ENCODE measurements around the gene RAI1.

RAI1 gene

DNA sequence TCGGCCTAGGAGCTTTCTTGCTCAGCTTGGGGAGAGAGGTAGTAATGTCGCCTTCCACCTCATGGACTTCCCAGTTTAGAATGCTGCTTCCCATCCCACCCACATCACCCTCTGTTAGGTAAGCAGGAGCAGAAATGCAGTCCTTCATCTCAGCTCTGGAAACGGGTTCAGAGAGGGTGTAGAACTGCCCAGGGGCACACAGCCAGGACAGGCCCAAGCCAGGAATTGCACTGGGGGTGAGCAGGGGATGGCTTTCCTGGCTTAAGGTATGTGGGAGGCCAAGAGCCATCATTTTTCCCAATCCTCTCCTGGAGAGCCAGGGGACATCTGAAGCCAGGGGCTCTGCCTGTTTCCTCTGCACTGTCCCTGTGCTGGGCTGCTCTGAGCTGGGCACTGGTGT, 33.6 kb downstream of the RAI1 start:
- no peak overlapping the region for H3K23ac ChIP-seq (ENCODE audit: low read length)
- no CpG with 5 or more reads among the region's 3 CpGs for WGBS (ENCODE audit: extremely low coverage, insufficient coverage, low lambda C conversion rate)
- no peaks in the 10 kb centered on the region for H3K79me2 ChIP-seq (ENCODE audit: control insufficient read depth, insufficient read depth, low read length)
- no peak overlapping the region for H2BK15ac ChIP-seq (replicated peaks; ENCODE audit: low read depth)
- peaks cover 6% of the 10 kb centered on the region for H3K4me1 ChIP-seq (ENCODE audit: control insufficient read depth, low read depth, low read length)
- no peak overlapping the region for H4K5ac ChIP-seq (ENCODE audit: low read length)
- H4K8ac ChIP-seq (ENCODE audit: low read depth, low read length) = no peak overlapping the region
- H2BK5ac ChIP-seq (ENCODE audit: low read length) = no peak overlapping the region
- DNase-seq = no peak
- H3K36me3 ChIP-seq (ENCODE audit: control insufficient read depth, insufficient read depth, low read length) = no peaks in the 10 kb centered on the region
- H3K9ac ChIP-seq (ENCODE audit: low read length) = no peak overlapping the region
- no peak overlapping the region for H3K4me3 ChIP-seq (ENCODE audit: low read length)
- H2BK120ac ChIP-seq (ENCODE audit: low read depth, low read length) = no peak overlapping the region
- no peak overlapping the region for H3K27ac ChIP-seq (ENCODE audit: low read depth, low read length)
- H2AK5ac ChIP-seq (ENCODE audit: low read length) = no peak overlapping the region
- peaks cover 6% of the 10 kb centered on the region for H3K27me3 ChIP-seq (ENCODE audit: insufficient read depth, low read length, poor library complexity)
- H3K56ac ChIP-seq (ENCODE audit: low read length) = no peak overlapping the region
- H3K4ac ChIP-seq (ENCODE audit: low read depth, low read length) = no peak overlapping the region
- no peak overlapping the region for H3K18ac ChIP-seq (ENCODE audit: low read length)
- H3K79me1 ChIP-seq (ENCODE audit: low read length) = no peaks in the 10 kb centered on the region
- H3K4me2 ChIP-seq (ENCODE audit: low read length) = no peak overlapping the region

DNA sequence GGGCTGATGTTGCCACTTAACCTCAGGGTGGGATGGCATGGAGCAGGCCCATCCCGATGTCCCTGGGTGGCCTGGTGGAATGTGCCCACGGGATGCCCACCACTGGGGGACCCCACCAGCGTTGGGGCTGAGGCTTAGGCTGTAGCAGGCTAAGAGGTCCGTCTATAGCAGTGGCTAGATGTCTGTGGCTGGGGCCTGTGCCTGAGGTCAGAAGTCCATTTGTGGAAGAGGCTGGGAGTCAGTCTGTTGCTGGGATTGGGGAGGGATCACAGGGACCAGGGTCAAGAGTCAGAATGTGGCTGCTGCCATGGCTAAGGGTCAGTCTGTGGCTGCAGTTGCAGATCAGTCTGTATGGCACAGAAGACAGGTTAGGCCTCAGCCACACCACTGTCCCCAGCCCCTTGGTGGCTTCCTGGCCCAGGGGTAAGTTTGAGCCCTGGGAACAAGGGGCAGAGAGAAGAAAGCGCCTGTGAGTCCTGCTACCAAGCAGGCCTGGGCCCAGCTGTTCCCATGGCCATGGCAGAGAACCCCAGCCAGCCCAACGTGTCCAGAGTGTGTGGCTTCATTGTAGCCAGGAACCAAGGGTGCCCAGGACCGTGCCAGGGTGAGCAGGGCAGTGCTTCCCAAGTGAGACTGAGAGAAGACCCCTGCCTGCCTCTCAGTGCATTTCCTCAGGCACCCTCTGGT, 35.7 kb downstream of the RAI1 start:
- H2BK15ac ChIP-seq (replicated peaks; ENCODE audit: low read depth) = no peak overlapping the region
- H3K36me3 ChIP-seq (ENCODE audit: control insufficient read depth, insufficient read depth, low read length) = no peaks in the 10 kb centered on the region
- H2AK5ac ChIP-seq (ENCODE audit: low read length) = no peak overlapping the region
- WGBS (ENCODE audit: extremely low coverage, insufficient coverage, low lambda C conversion rate) = no CpG with 5 or more reads among the region's 7 CpGs
- peaks cover 27% of the 10 kb centered on the region for H3K27me3 ChIP-seq (ENCODE audit: insufficient read depth, low read length, poor library complexity)
- no peak overlapping the region for H2BK120ac ChIP-seq (ENCODE audit: low read depth, low read length)
- no peak overlapping the region for H2BK5ac ChIP-seq (ENCODE audit: low read length)
- H3K79me2 ChIP-seq (ENCODE audit: control insufficient read depth, insufficient read depth, low read length) = no peaks in the 10 kb centered on the region
- no peak overlapping the region for H3K18ac ChIP-seq (ENCODE audit: low read length)
- H3K4me1 ChIP-seq (ENCODE audit: control insufficient read depth, low read depth, low read length) = no peaks in the 10 kb centered on the region
- no peak overlapping the region for H3K56ac ChIP-seq (ENCODE audit: low read length)
- no peak overlapping the region for H3K4me2 ChIP-seq (ENCODE audit: low read length)
- H3K23ac ChIP-seq (ENCODE audit: low read length) = no peak overlapping the region
- no peak overlapping the region for H3K4ac ChIP-seq (ENCODE audit: low read depth, low read length)
- no peak overlapping the region for H4K8ac ChIP-seq (ENCODE audit: low read depth, low read length)
- no peak overlapping the region for H4K5ac ChIP-seq (ENCODE audit: low read length)
- H3K27ac ChIP-seq (ENCODE audit: low read depth, low read length) = no peak overlapping the region
- DNase-seq = no peak
- no peak overlapping the region for H3K4me3 ChIP-seq (ENCODE audit: low read length)
- H3K9ac ChIP-seq (ENCODE audit: low read length) = no peak overlapping the region
- H3K79me1 ChIP-seq (ENCODE audit: low read length) = no peaks in the 10 kb centered on the region

DNA sequence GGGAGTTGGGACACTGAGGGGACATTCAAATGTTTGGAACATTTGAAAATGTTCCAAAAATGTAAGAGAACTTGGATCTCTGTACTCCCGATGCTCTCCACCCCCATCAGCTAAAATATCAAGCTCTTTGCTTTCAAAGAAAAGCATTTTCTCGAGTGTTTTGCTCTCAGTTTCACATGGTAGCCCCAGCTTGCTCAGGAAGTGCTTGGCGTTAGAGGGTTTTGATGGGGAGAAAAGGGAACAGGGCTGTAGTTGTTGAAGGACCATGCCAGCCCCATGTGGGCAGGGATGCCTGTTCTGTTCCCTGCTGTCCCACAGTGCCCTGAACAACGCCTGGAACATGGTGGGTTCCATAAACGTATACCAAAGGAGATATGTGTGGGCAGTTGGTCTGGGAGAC, 37.0 kb downstream of the RAI1 start:
- Histone ChIP-seq H3K27me3 (ENCODE audit: insufficient read depth, low read length, poor library complexity) (peaks cover 37% of the 10 kb centered on the region), H3K27ac (ENCODE audit: low read depth, low read length) (no peak overlapping the region), H3K4me2 (ENCODE audit: low read length) (no peak overlapping the region), H3K9ac (ENCODE audit: low read length) (no peak overlapping the region), H2AK5ac (ENCODE audit: low read length) (no peak overlapping the region), H3K79me2 (ENCODE audit: control insufficient read depth, insufficient read depth, low read length) (no peaks in the 10 kb centered on the region), H2BK120ac (ENCODE audit: low read depth, low read length) (no peak overlapping the region), H3K56ac (ENCODE audit: low read length) (no peak overlapping the region), H4K5ac (ENCODE audit: low read length) (no peak overlapping the region), H3K36me3 (ENCODE audit: control insufficient read depth, insufficient read depth, low read length) (no peaks in the 10 kb centered on the region), H3K79me1 (ENCODE audit: low read length) (no peaks in the 10 kb centered on the region), H3K18ac (ENCODE audit: low read length) (no peak overlapping the region), H3K4me3 (ENCODE audit: low read length) (no peak overlapping the region), H4K8ac (ENCODE audit: low read depth, low read length) (no peak overlapping the region), H2BK5ac (ENCODE audit: low read length) (no peak overlapping the region), H3K23ac (ENCODE audit: low read length) (no peak overlapping the region), H3K4me1 (ENCODE audit: control insufficient read depth, low read depth, low read length) (peaks cover 4% of the 10 kb centered on the region), H3K4ac (ENCODE audit: low read depth, low read length) (no peak overlapping the region), H2BK15ac (replicated peaks; ENCODE audit: low read depth) (no peak overlapping the region)
- no CpG with 5 or more reads among the region's 5 CpGs for WGBS (ENCODE audit: extremely low coverage, insufficient coverage, low lambda C conversion rate)
- no peak for DNase-seq

DNA sequence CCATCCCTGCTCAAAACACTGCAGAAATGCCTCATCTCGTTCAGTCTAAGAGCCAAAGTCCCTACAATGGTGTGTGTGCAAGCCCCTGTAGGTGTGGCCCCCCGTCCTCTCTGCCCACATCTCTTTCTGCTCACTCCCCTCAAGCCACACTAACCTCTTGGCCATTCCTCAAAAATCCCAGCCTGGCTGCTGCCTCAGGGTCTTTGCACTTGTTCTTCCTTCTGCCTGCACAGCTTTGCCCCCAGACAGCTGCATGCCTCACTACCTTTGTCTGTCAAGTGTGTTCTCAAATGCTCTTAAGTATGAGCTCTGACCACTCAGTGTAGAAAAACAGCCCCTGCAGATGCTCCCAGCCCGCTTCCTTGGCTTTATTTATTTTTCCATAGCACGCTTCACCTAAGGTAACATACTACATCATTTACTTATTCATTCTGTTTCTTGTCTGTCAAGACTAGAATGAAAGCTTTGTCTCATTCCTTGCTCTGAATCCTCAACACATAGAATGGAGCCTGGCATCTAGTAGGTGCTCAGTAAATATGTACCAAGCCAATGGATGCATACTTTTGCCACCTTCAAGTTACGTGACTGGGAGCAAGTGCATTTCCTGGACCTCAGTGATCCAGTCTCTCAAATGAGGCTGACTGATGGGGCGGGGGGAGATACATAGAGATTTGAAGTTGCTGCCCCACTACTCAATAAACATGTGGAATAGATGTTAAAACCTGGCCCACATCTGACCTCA, 38.1 kb downstream of the RAI1 start:
- Histone ChIP-seq H3K4me2 (ENCODE audit: low read length) (no peak overlapping the region), H2BK120ac (ENCODE audit: low read depth, low read length) (no peak overlapping the region), H3K4ac (ENCODE audit: low read depth, low read length) (no peak overlapping the region), H4K5ac (ENCODE audit: low read length) (no peak overlapping the region), H3K79me2 (ENCODE audit: control insufficient read depth, insufficient read depth, low read length) (no peaks in the 10 kb centered on the region), H2BK15ac (replicated peaks; ENCODE audit: low read depth) (no peak overlapping the region), H3K23ac (ENCODE audit: low read length) (no peak overlapping the region), H3K79me1 (ENCODE audit: low read length) (no peaks in the 10 kb centered on the region), H2BK5ac (ENCODE audit: low read length) (no peak overlapping the region), H3K56ac (ENCODE audit: low read length) (no peak overlapping the region), H3K27ac (ENCODE audit: low read depth, low read length) (no peak overlapping the region), H3K4me3 (ENCODE audit: low read length) (no peak overlapping the region), H4K8ac (ENCODE audit: low read depth, low read length) (no peak overlapping the region), H2AK5ac (ENCODE audit: low read length) (no peak overlapping the region), H3K27me3 (ENCODE audit: insufficient read depth, low read length, poor library complexity) (peaks cover 37% of the 10 kb centered on the region), H3K9ac (ENCODE audit: low read length) (no peak overlapping the region), H3K18ac (ENCODE audit: low read length) (no peak overlapping the region), H3K4me1 (ENCODE audit: control insufficient read depth, low read depth, low read length) (peaks cover 4% of the 10 kb centered on the region), H3K36me3 (ENCODE audit: control insufficient read depth, insufficient read depth, low read length) (no peaks in the 10 kb centered on the region)
- no CpG with 5 or more reads among the region's 6 CpGs for WGBS (ENCODE audit: extremely low coverage, insufficient coverage, low lambda C conversion rate)
- DNase-seq = no peak

- no peak overlapping the region for H2BK120ac ChIP-seq (ENCODE audit: low read depth, low read length)
- no peak overlapping the region for H3K56ac ChIP-seq (ENCODE audit: low read length)
- no peak overlapping the region for H4K5ac ChIP-seq (ENCODE audit: low read length)
- peaks cover 37% of the 10 kb centered on the region for H3K27me3 ChIP-seq (ENCODE audit: insufficient read depth, low read length, poor library complexity)
- H3K4ac ChIP-seq (ENCODE audit: low read depth, low read length) = no peak overlapping the region
- H3K9ac ChIP-seq (ENCODE audit: low read length) = no peak overlapping the region
- no peak overlapping the region for H2BK15ac ChIP-seq (replicated peaks; ENCODE audit: low read depth)
- H3K4me2 ChIP-seq (ENCODE audit: low read length) = no peak overlapping the region
- H3K36me3 ChIP-seq (ENCODE audit: control insufficient read depth, insufficient read depth, low read length) = no peaks in the 10 kb centered on the region
- DNase-seq = no peak
- no peaks in the 10 kb centered on the region for H3K79me1 ChIP-seq (ENCODE audit: low read length)
- no peak overlapping the region for H3K18ac ChIP-seq (ENCODE audit: low read length)
- no peaks in the 10 kb centered on the region for H3K79me2 ChIP-seq (ENCODE audit: control insufficient read depth, insufficient read depth, low read length)
- H2BK5ac ChIP-seq (ENCODE audit: low read length) = no peak overlapping the region
- H4K8ac ChIP-seq (ENCODE audit: low read depth, low read length) = no peak overlapping the region
- H2AK5ac ChIP-seq (ENCODE audit: low read length) = no peak overlapping the region
- peaks cover 4% of the 10 kb centered on the region for H3K4me1 ChIP-seq (ENCODE audit: control insufficient read depth, low read depth, low read length)
- no peak overlapping the region for H3K27ac ChIP-seq (ENCODE audit: low read depth, low read length)
- no peak overlapping the region for H3K4me3 ChIP-seq (ENCODE audit: low read length)
- H3K23ac ChIP-seq (ENCODE audit: low read length) = no peak overlapping the region
- no CpG with 5 or more reads among the region's 3 CpGs for WGBS (ENCODE audit: extremely low coverage, insufficient coverage, low lambda C conversion rate)
Observed at GRCh38 chr17:17719966-17720543, 38.8 kb downstream of the RAI1 start.

Measured in mesendoderm (in vitro differentiated cells).